Prostate gland (tissue), 2 donors: ENCODE results near the gene MAD1L1. TPM values are rescaled to one million over a fixed set of nuclear protein-coding genes. Genes with fewer than 3 reads are reported as not detected.
"Not testable (repeated sequence)": the region's sequence is repeated elsewhere in the genome, so short reads cannot be mapped to it uniquely, and the experiment has no call there.

Source experiments
- DNase-seq: peaks from one replicate; pipeline ENCODE4 v3.0.0-alpha.2; 2019; ENCODE audit warnings: low spot score
- H3K27ac ChIP-seq, 2 donors: fragments of 200-600 bp; sonication (generic); 2 replicates each; pipeline ENCODE4 v1.5.1; 2017 to 2019
- H3K27me3 ChIP-seq: fragments of 200-600 bp; sonication (generic); replicated peaks from 2 replicates; pipeline ENCODE4 v1.5.1; 2019; ENCODE audit not compliant: insufficient read depth
- H3K36me3 ChIP-seq, 2 donors: fragments of 200-600 bp; sonication (generic); 1 replicate in 1 of 2; 2 replicates in 1 of 2; pipeline versions ENCODE4 v1.5.1 to v1.8.1; 2017 to 2019
- H3K4me1 ChIP-seq: fragments of 200-600 bp; sonication (generic); replicated peaks from 2 replicates; pipeline ENCODE4 v1.5.1; 2019
- H3K4me3 ChIP-seq, 2 donors: fragments of 200-600 bp; sonication (generic); 2 replicates each; pipeline ENCODE4 v1.5.1; 2017 to 2019
- H3K9me3 ChIP-seq: fragments of 200-600 bp; sonication (generic); 2 replicates; pipeline ENCODE4 v1.5.1; 2017
- POLR2A ChIP-seq: fragments of 450-650 bp; IDR thresholded peaks from one replicate; pipeline ENCODE4 v1.6.1; 2016; ENCODE audit warnings: antibody characterized with exemption, mild to moderate bottlenecking
- POLR2AphosphoS5 ChIP-seq: sonication (generic); formaldehyde crosslinking; IDR thresholded peaks from one replicate; pipeline ENCODE4 v1.6.1; 2017; ENCODE audit warnings: antibody characterized with exemption
- WGBS: methylation state at CpG from one replicate; pipeline ENCODE4 v1.1.5; 2018; 5-methylcytosine and 5-hydroxymethylcytosine counted together
- intact Hi-C: fragments of 100-400 bp; cut with DNase I; formaldehyde crosslinking; loops from one replicate; pipeline ENCODE4 v1.14.2; 2022
- total RNA-seq, 2 donors: library from RNA; depleted of rRNA; stranded (reverse); fragments of >200 nt; gene quantifications; one replicate each; pipeline ENCODE4 v1.1.0, GENCODE V29; 2016
- TF ChIP-seq, protein P1 (sequence below), 4 experiments: fragments of 200-600 bp in 2 of 4; fragments of 450-650 bp in 2 of 4; sonication (generic) in 2 of 4; IDR thresholded peaks; 1 replicate in 3 of 4; 2 replicates in 1 of 4; pipeline ENCODE4 v1.5.1; 2016 to 2019; ENCODE audit warnings: antibody characterized with exemption in 4 of 4, mild to moderate bottlenecking in 2 of 4, moderate library complexity in 2 of 4

Gene MAD1L1
- total RNA-seq, 2 donors from 2014 or later: 79.3 to 91.9 TPM

DNA sequence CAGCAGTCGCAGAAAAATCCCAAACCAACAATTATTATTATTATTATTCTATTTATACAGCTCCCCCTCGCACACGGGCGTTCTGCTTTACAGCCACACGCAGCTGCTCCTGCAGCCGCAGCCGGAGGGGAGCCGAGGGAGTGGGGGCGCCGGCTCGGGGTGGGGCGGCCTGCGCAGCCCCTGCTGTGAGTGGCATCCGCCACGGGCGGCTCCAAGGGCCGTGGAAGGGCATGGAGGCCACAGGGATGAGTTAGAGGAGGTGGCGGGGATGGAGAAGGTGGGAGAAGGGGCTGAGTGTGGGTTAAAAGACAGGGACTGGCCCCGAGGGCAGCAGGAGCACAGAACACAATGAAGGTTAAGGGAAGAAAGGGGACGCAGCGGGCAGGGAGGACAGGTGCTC, 405.8 kb downstream of the MAD1L1 start:
- H3K9me3 ChIP-seq, H3K4me1 ChIP-seq, intact Hi-C loops, DNase-seq, H3K27me3 ChIP-seq, H3K4me3 ChIP-seq, H3K36me3 ChIP-seq, H3K27ac ChIP-seq: not testable (repeated sequence)
- WGBS: 92% methylated on average over 19 of the region's 21 CpGs

DNA sequence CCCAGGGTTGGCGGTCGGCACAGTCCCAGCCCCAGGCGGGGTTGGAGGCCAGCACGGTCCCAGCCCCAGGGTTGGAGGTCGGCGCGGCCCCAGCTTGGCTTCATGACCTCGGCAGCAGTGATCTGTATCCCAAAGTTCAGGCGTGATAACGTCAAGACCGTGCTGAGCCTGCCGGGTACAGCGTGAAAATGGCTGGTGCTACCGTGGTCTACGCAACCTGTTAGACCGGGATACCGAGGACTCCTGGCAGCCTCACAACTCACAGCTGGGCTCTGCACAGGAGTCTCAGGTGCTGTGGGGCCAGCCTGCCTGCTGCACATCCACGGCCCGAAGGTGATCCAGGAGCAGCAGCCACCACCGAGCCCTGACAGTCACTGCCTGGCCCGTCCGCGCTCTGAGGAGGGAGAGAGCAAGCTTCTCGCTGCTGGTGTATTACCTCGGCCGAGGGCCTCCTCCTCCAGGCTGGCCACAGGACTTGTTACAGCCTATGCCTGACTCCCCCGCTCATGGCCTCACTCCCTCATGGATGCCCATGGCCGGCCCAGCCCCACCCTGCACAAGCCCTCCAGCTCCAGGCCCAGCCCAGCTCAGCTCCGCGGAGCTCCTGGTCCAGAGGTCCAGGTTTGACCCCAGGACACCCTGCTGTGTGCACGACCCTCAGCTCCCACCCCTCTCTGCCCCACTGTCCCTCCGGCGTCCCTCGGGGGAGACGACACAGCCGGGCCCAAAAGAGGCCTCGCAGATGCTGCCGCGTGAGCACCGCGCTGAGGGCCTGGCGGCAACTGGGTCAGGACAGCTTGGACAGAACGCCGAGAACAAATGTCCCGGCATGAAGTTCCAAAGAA, 406.6 kb downstream of the MAD1L1 start:
- TF ChIP-seq POLR2A (no peak), POLR2AphosphoS5 (no peak)
- TF ChIP-seq, protein P1, sequence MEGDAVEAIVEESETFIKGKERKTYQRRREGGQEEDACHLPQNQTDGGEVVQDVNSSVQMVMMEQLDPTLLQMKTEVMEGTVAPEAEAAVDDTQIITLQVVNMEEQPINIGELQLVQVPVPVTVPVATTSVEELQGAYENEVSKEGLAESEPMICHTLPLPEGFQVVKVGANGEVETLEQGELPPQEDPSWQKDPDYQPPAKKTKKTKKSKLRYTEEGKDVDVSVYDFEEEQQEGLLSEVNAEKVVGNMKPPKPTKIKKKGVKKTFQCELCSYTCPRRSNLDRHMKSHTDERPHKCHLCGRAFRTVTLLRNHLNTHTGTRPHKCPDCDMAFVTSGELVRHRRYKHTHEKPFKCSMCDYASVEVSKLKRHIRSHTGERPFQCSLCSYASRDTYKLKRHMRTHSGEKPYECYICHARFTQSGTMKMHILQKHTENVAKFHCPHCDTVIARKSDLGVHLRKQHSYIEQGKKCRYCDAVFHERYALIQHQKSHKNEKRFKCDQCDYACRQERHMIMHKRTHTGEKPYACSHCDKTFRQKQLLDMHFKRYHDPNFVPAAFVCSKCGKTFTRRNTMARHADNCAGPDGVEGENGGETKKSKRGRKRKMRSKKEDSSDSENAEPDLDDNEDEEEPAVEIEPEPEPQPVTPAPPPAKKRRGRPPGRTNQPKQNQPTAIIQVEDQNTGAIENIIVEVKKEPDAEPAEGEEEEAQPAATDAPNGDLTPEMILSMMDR (IDR thresholded peaks at IDR 0.05): no peak
- Histone ChIP-seq H3K27me3 (no peaks in the 10 kb centered on the region), H3K4me1 (no peaks in the 10 kb centered on the region), H3K9me3 (no peaks in the 10 kb centered on the region), H3K27ac (no peak overlapping the region), H3K36me3 (no peaks in the 10 kb centered on the region), H3K4me3 (no peak overlapping the region)
- no peak for DNase-seq
- intact Hi-C loops: no loop called here
- 93% methylated on average over 37 of the region's 45 CpGs for WGBS

DNA sequence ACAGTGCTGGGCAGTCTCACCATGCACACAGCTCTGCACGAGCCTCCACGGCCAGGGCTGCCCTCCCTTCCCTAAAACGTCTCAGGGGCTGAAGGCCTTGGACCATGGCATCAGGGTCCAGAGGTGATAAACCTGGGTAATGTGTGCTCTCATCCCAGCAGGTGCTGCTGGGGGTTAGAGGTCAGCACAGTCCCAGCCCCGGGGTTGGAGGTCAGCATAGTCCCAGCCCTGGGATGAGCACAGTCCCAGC, 407.2 kb downstream of the MAD1L1 start:
- H3K27ac ChIP-seq, H3K4me3 ChIP-seq, DNase-seq, H3K4me1 ChIP-seq, H3K36me3 ChIP-seq, intact Hi-C loops, H3K9me3 ChIP-seq, H3K27me3 ChIP-seq: not testable (repeated sequence)
- 96% methylated on average over 4 of the region's 4 CpGs for WGBS

DNA sequence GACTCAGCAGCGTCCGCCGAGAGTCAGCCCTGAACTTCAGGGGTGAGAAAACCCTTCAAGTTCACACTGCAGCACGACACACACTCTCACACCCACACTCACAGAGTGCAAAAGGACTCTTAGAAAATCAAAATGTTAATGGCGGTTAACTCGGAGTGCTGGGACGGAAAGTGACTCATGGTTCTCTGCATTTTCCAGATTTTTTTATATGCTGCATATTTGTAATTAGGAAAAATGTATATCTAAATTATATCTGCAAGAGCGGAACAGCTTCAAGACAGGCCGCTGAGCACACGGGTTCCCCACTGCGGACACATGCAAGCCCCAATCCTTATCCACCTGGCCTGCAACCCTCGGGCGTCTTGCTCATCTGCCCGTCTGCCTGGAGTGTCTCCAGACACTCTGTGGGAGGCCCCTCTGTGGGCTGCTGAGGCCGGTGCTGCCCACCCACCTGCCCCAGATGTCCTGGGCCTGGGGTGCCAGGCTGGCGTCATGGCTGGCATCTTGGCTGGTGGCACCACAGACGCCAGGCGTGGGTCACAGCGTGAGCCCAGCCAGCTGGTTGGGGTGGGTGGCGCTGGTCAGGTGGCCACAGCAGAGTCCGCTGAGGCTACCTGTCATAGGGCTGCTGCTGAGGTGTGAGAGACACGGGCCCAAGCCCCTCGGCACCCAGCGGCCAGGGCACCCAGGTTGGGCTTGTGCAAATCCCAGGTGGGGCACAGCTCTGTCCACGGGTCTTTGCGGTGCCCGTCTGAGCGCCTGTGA, 407.7 kb downstream of the MAD1L1 start:
- WGBS: 90% methylated on average over 21 of the region's 28 CpGs
- DNase-seq, H3K27me3 ChIP-seq, H3K9me3 ChIP-seq, H3K4me3 ChIP-seq, H3K36me3 ChIP-seq, H3K4me1 ChIP-seq, intact Hi-C loops, H3K27ac ChIP-seq: not testable (repeated sequence)

DNA sequence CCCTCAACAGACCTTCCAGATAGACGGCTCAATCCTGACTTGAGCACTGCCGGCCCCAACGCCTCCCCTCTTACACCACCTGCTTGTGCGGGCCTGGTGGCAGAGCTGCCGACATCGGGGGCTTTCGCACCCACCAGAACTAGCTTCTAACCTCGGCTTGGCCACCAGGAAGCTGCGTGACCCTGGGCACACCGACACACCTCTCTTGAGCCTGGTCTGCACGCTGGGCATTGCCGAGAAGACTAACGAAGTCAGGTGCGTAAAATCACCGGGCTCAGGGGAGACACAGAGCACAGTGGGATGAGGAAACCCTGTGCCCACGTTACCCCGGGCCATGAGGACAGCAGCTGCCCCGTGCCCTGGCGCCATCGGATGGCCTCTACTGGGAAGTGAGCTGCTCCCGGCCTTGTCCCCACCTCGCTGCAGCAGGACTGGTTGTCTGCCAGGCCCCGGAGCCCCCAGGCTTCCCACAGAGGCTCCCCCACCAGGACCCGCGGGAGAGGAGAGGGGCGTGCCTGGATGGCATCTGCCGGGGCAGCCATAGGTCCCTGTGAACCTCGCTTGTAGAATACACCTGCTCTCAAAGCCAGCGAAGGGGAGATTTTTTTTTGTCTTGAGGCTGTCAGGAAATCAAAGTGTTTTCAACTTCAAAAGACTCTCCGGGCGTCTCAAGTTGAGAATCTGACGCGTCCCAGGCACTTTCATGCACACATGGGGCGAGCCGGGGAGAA, 408.4 kb downstream of the MAD1L1 start:
- H3K27me3 ChIP-seq, H3K4me1 ChIP-seq, DNase-seq, H3K27ac ChIP-seq, H3K36me3 ChIP-seq, H3K9me3 ChIP-seq, H3K4me3 ChIP-seq, intact Hi-C loops: not testable (repeated sequence)
- 88% methylated on average over 33 of the region's 35 CpGs for WGBS

DNA sequence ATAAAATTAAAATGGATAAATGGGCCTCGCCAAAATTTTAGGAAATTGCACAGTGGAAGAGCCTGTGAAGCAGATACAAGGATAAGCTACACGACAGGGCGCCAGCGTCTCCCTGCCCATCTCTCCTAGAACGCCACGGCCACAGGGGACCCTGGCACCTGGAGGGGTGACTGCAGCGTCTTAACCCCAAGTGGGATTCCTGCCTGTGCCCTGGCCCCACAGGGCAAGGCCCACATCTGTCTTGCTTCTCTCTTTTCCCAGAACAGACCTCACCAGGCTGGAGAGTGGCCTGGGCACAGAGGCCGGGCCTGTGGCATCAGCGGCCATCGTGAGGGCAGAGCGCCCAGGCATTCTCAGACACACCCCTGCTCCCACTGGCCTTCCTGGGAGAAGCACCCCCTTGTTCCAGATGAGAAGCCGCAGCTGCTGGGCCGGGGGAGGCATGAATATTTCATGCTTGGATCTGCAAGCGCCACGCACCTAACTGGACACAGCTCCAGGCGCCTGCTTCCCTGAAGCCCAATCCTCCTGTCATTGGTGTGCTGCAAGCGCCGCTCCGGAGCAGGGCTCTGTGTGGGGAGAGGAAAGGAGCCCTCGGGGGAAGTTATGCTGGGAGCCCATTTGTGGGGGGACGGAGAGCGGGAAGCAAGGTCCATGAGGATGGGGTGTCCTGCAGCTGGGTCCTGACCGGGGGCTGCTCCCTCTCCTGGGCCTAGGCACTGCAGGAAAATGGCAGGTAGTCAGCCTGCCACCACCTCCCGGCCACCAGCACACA, 409.2 kb downstream of the MAD1L1 start:
- intact Hi-C loops: no loop called here
- Histone ChIP-seq H3K4me3 (no peak overlapping the region), H3K4me1 (no peaks in the 10 kb centered on the region), H3K27me3 (no peaks in the 10 kb centered on the region), H3K36me3 (no peaks in the 10 kb centered on the region), H3K9me3 (no peaks in the 10 kb centered on the region), H3K27ac (no peak overlapping the region)
- no peak for DNase-seq
- 96% methylated on average over 24 of the region's 24 CpGs for WGBS
- TF ChIP-seq, protein P1 (IDR thresholded peaks at IDR 0.05): no peak
- TF ChIP-seq POLR2AphosphoS5 (no peak), POLR2A (no peak)
